ENCODE data around the gene MESP2.

Gene MESP2

DNA sequence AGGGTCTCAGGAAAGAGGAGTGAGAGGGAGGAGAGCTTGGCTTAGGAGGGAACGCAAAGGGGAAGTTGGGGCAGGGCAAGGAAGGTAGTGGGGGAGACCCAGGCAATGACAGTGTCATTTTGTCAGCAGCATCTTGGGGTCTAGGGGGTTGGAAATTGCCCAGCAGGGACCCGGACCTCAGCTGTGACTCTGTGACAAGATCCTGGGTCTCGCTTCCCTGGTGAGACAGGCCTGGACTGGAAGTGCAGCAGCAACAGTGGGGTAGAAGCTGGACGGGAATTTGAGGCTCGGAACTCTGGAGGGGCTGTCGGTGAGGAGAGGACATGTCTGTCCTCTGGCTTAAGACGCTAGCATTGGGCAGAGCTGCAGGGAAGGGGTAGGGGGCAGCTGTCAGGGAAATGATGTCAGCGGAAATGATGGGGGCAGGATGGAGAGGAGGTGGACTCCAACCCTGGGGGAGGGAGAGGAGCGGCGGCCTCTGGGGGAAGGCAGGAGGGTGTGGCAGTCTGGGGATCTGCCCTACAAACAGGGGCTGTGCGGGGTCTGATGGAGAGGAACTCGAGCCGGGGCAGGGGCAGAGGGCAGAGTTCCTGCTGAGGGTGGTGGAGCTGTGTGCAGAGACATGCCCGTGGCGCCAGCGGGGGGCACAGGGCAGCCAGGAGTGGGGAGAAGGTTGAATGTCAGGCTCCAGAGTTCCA lies 26.2 kb downstream of the MESP2 start:
- H3K27me3 ChIP-seq (ENCODE audit: insufficient read depth, low read length): peaks cover 5% of the 10 kb centered on the region; the same call in 1 of the 2 replicates
- no peaks in the 10 kb centered on the region for H3K36me3 ChIP-seq (ENCODE audit: insufficient read depth, low read length)
- no peaks in the 10 kb centered on the region for H3K4me1 ChIP-seq (ENCODE audit: insufficient read depth, low read length, severe bottlenecking)
- no peak overlapping the region for H3K4me2 ChIP-seq (ENCODE audit: low read length)
- no peak overlapping the region for H3K4me3 ChIP-seq (ENCODE audit: low read depth, low read length, poor library complexity, severe bottlenecking)
- H3K27ac ChIP-seq (ENCODE audit: low read depth, low read length, poor library complexity, severe bottlenecking): no peak overlapping the region
- no peaks in the 10 kb centered on the region for H4K20me1 ChIP-seq (ENCODE audit: insufficient read depth, low read length)
- no peaks in the 10 kb centered on the region for H3K79me2 ChIP-seq (ENCODE audit: insufficient read depth, low read length)
- H3K9me2 ChIP-seq (ENCODE audit: low read depth, low read length): no peaks in the 10 kb centered on the region
- H2AFZ ChIP-seq (ENCODE audit: low read length): no peak overlapping the region
- TF ChIP-seq, protein P1, sequence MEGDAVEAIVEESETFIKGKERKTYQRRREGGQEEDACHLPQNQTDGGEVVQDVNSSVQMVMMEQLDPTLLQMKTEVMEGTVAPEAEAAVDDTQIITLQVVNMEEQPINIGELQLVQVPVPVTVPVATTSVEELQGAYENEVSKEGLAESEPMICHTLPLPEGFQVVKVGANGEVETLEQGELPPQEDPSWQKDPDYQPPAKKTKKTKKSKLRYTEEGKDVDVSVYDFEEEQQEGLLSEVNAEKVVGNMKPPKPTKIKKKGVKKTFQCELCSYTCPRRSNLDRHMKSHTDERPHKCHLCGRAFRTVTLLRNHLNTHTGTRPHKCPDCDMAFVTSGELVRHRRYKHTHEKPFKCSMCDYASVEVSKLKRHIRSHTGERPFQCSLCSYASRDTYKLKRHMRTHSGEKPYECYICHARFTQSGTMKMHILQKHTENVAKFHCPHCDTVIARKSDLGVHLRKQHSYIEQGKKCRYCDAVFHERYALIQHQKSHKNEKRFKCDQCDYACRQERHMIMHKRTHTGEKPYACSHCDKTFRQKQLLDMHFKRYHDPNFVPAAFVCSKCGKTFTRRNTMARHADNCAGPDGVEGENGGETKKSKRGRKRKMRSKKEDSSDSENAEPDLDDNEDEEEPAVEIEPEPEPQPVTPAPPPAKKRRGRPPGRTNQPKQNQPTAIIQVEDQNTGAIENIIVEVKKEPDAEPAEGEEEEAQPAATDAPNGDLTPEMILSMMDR (IDR thresholded peaks at IDR 0.05; ENCODE audit: low read length): no peak
- TF ChIP-seq EZH2 (IDR thresholded peaks at IDR 0.05; ENCODE audit: borderline replicate concordance, low read length): no peak
- H3K9ac ChIP-seq (ENCODE audit: low read length): no peak overlapping the region
- H3F3A ChIP-seq (ENCODE audit: insufficient read depth, low read length): no peaks in the 10 kb centered on the region
- no peaks in the 10 kb centered on the region for H3K9me3 ChIP-seq (ENCODE audit: low read length)

DNA sequence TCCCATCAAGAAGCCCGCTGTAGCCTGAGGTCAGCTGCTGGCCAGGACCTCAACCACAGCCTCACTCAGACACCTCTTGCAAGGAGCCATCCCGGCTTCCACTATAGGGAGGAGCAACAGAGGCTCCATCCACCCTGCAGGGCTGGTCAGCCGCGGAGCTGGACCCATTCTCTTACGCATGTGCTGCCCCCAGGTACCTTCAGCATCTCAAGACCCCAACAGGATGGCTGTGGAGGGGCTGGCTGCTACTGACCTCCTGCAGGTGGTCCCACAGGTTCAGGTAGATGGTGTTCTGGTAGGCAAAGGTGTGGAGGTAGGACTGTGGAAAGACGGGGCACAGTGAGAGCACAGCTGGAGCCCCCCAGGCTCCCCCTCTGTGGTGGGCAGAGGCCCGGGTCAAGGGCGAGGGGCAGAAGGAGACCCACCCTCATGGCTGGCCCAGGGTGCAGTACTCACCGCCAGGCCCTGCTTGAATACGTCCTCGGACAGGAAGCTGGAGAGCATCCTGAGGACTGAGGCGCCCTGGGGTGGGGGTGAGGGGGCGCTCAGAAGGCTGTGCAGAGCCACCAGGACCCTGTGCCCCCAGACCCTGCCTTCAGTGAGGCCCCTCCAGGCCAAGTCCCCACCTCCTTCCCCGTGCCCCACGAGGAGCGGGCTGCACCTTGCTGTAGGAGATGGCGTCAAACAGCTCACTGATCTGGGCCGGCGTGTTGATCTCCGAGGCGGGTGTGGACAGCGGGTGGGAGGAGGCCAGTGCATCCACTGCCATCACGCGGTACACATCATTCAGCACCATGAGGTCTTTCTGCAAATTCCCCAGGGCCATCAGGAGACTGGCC lies 27.1 kb downstream of the MESP2 start:
- Histone ChIP-seq H3K4me1 (ENCODE audit: insufficient read depth, low read length, severe bottlenecking) (no peaks in the 10 kb centered on the region), H3K9me3 (ENCODE audit: low read length) (no peaks in the 10 kb centered on the region), H3K4me2 (ENCODE audit: low read length) (no peak overlapping the region), H3K9ac (ENCODE audit: low read length) (no peak overlapping the region), H3K27ac (ENCODE audit: low read depth, low read length, poor library complexity, severe bottlenecking) (no peak overlapping the region), H2AFZ (ENCODE audit: low read length) (no peak overlapping the region), H4K20me1 (ENCODE audit: insufficient read depth, low read length) (no peaks in the 10 kb centered on the region), H3K79me2 (ENCODE audit: insufficient read depth, low read length) (no peaks in the 10 kb centered on the region), H3K9me2 (ENCODE audit: low read depth, low read length) (no peaks in the 10 kb centered on the region), H3K4me3 (ENCODE audit: low read depth, low read length, poor library complexity, severe bottlenecking) (no peak overlapping the region), H3K27me3 (ENCODE audit: insufficient read depth, low read length) (no peaks in the 10 kb centered on the region), H3K36me3 (ENCODE audit: insufficient read depth, low read length) (no peaks in the 10 kb centered on the region), H3F3A (ENCODE audit: insufficient read depth, low read length) (no peaks in the 10 kb centered on the region)
- TF ChIP-seq, protein P1 (IDR thresholded peaks at IDR 0.05; ENCODE audit: low read length): no peak
- no peak for TF ChIP-seq EZH2 (IDR thresholded peaks at IDR 0.05; ENCODE audit: borderline replicate concordance, low read length)

DNA sequence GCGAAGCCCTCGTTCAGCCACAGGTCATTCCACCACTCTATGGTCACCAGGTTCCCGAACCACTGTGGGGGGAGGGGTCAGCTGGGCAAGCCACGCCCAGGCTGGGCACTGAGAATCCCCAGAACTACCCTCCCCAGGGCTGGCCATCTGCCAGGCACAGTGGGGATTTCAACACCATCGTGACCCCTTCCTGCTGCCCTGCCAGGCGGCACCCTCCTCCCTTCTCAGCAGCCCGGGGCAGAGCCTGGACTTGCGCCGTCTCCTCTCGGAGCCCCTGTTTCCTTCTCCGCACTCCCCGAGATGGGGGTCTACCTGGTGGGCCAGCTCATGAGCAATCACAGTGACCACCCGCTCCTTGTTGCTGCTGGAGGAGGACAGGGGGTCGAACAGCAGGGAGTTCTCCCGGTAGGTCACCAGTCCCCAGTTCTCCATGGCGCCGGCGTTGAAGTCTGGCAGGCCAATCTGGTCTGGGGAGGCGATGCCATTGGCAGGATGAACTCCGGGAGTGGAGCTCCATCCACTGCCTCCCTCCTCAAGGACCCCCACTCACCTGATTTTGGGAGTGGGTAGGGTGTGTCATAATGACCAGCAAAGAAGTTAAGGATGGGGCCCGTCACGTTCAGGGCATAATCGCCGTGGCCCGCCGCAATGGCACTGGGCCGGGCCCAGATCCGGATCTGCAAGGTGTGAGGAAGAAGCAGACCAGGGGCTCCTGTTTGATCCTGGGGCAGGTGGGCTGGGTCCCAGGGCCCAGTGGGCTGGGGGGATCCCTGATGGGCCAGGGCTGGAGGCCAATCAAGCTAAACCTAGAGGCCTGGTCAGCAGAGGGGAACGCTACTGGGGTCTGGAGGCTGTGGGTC lies 28.0 kb downstream of the MESP2 start:
- Histone ChIP-seq H3K4me3 (ENCODE audit: low read depth, low read length, poor library complexity, severe bottlenecking) (no peak overlapping the region), H3K79me2 (ENCODE audit: insufficient read depth, low read length) (no peaks in the 10 kb centered on the region), H2AFZ (ENCODE audit: low read length) (no peak overlapping the region), H3K27me3 (ENCODE audit: insufficient read depth, low read length) (no peaks in the 10 kb centered on the region), H3K4me2 (ENCODE audit: low read length) (no peak overlapping the region), H3K36me3 (ENCODE audit: insufficient read depth, low read length) (no peaks in the 10 kb centered on the region), H3K9me3 (ENCODE audit: low read length) (no peaks in the 10 kb centered on the region), H3K9ac (ENCODE audit: low read length) (no peak overlapping the region), H3K9me2 (ENCODE audit: low read depth, low read length) (no peaks in the 10 kb centered on the region), H3K4me1 (ENCODE audit: insufficient read depth, low read length, severe bottlenecking) (no peaks in the 10 kb centered on the region), H4K20me1 (ENCODE audit: insufficient read depth, low read length) (no peaks in the 10 kb centered on the region), H3K27ac (ENCODE audit: low read depth, low read length, poor library complexity, severe bottlenecking) (no peak overlapping the region), H3F3A (ENCODE audit: insufficient read depth, low read length) (no peaks in the 10 kb centered on the region)
- TF ChIP-seq EZH2 (IDR thresholded peaks at IDR 0.05; ENCODE audit: borderline replicate concordance, low read length): no peak
- TF ChIP-seq, protein P1 (IDR thresholded peaks at IDR 0.05; ENCODE audit: low read length): no peak

All from OCI-LY1 (cell line).